Lung (tissue), 12 donors: ENCODE measurements around the gene FES. TPM values are rescaled to one million over a fixed set of nuclear protein-coding genes. Genes with fewer than 3 reads are reported as not detected.

Experiments used
- ATAC-seq: fragments of 200-7000 bp; cut with Tn5 transposase; one replicate; pipeline ENCODE4 v1.9.1; 2020; ENCODE audit warnings: moderate number of reproducible peaks; ENCODE audit not compliant: insufficient read depth, low FRiP score
- DNase-seq, 3 donors: peaks; one replicate each; pipeline ENCODE4 v3.0.0-alpha.2; 2013 to 2017
- H3K27ac ChIP-seq, 2 donors: one replicate each; pipeline ENCODE4 v1.5.1; 2013; ENCODE audit warnings: mild to moderate bottlenecking in 2 of 2, moderate library complexity in 2 of 2, control low read depth in 1 of 2, inconsistent platforms in 1 of 2, low read depth in 1 of 2, low read length in 1 of 2
- H3K27me3 ChIP-seq, 3 donors: one replicate each; pipeline ENCODE4 v1.5.1; 2013; ENCODE audit warnings: low read length in 2 of 3; ENCODE audit not compliant: control insufficient read depth in 3 of 3, insufficient read depth in 3 of 3
- H3K36me3 ChIP-seq, 4 donors: one replicate each; pipeline ENCODE4 v1.5.1; 2013; ENCODE audit warnings: low read length in 4 of 4, mild to moderate bottlenecking in 1 of 4, moderate library complexity in 1 of 4; ENCODE audit not compliant: control insufficient read depth in 4 of 4, insufficient read depth in 4 of 4
- H3K4me1 ChIP-seq, 5 donors: one replicate each; pipeline ENCODE4 v1.5.1; 2013; ENCODE audit warnings: low read length in 5 of 5, mild to moderate bottlenecking in 2 of 5, moderate library complexity in 1 of 5; ENCODE audit not compliant: control insufficient read depth in 5 of 5, insufficient read depth in 5 of 5
- H3K4me3 ChIP-seq: one replicate; pipeline ENCODE4 v1.5.1; 2013; ENCODE audit warnings: mild to moderate bottlenecking, control low read depth, moderate library complexity
- H3K9ac ChIP-seq, 2 donors: one replicate each; pipeline ENCODE4 v1.5.1; 2013; ENCODE audit warnings: low read length in 2 of 2, control low read depth in 1 of 2; ENCODE audit not compliant: insufficient read depth in 1 of 2
- H3K9me3 ChIP-seq, 4 donors: one replicate each; pipeline ENCODE4 v1.5.1; 2013; ENCODE audit warnings: low read length in 3 of 4, mild to moderate bottlenecking in 1 of 4, moderate library complexity in 1 of 4; ENCODE audit not compliant: control insufficient read depth in 4 of 4, insufficient read depth in 3 of 4
- CTCF ChIP-seq: IDR thresholded peaks from 2 replicates; pipeline ENCODE4 v1.5.1; 2012; ENCODE audit warnings: mild to moderate bottlenecking; ENCODE audit errors: control extremely low read depth, extremely low read depth
- WGBS, 2 donors: extraction: QIAGEN DNeasy Blood & Tissue Kit; methylation state at CpG; one replicate each; pipeline ENCODE4 v1.1.7; 2013; 5-methylcytosine and 5-hydroxymethylcytosine counted together
- polyA plus RNA-seq, 2 donors: library from polyadenylated mRNA; stranded (reverse); fragments of 200-250 nt; gene quantifications; one replicate each; pipeline ENCODE4 v1.2.1, GENCODE V29; 2013
- total RNA-seq, 2 donors: library from RNA; depleted of rRNA in 1 of 2; stranded (reverse); fragments of >200 nt in 1 of 2; gene quantifications; one replicate each; pipeline ENCODE4 v1.2.1, GENCODE V29; 2014 to 2021
- donor health status: control.
- donor health status: control.
- donor health status: Bipolar disorder and iron deficiency.
- donor health status: healthy.
- donor health status: DM: yes; HTN: yes; CAD: no.

Gene FES
- total and polyA plus RNA-seq, 4 donors, result 25.7 to 104 (median 55.5) TPM

- Histone ChIP-seq H3K4me1 (peaks cover 0 to 10% (median 3%) of the 10 kb centered on the region in 5 donors), H3K4me3 (no peak overlapping the region), H3K36me3 (peaks cover 4 to 17% (median 8%) of the 10 kb centered on the region in 4 donors), H3K9me3 (no peaks in the 10 kb centered on the region), H3K27ac (peak overlapping the region; percentile 10 to 94), H3K9ac (peak overlapping the region in 1 of 2 donors; percentile 81), H3K27me3 (no peaks in the 10 kb centered on the region)
- WGBS, 2 donors, result 52 to 53% methylated on average over 14 of the region's 14 CpGs
- no peak for DNase-seq
- ATAC-seq, result no peak
- TF ChIP-seq CTCF, result no peak
These were observed 17.1 kb downstream of the FES start for GRCh38 chr15:90901175-90902039.

DNA sequence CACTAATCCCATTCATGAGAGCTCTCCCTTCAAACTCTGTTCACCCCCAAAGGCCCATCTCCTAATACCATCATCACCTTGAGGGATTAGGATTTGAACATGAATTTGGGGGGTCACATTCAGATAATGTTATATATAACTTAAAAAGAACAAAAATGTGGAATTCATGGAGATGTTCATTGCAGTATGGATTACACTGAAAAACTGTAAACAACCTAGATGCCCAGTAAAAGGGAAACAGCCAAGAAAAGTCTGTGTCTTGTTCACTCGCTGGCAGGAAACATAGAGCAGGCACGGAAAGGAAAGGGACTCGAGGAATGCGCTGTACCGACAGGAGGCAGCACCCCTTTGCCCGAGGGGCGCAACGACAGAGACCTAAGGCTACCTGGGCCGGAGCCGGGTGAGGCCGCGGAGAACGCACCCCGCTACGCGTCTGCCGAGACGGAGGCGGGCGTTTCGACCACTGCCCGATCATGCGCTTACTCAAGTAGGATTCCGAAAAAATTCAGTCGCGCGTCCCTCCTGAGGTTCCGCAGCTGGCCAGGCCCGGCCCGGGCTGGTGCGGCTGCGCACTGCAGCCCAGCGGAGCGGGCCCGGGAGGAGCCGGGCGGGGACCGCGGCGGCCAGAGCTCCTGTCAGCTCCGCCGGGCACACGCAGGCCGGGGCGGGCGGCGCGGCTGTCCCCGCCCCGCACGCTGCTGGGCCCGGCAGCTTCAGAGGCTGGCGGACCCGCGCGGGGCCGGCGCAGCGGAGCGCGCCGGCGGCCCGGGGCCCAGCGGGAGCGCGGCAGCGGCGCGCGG is 17.9 kb downstream of the FES start:
- peak overlapping the region; percentile 80 for H3K4me3 ChIP-seq
- peaks cover 0 to 10% (median 3%) of the 10 kb centered on the region in 5 donors for H3K4me1 ChIP-seq
- H3K27ac ChIP-seq, result peak overlapping the region; percentile 92 to 94
- H3K36me3 ChIP-seq, result peaks cover 4 to 24% (median 14%) of the 10 kb centered on the region in 4 donors
- H3K27me3 ChIP-seq, result no peaks in the 10 kb centered on the region
- H3K9ac ChIP-seq, result peak overlapping the region; percentile 41 to 81
- WGBS, 2 donors, result 0 to 1% methylated on average over 59 to 71 of the region's 71 CpGs
- H3K9me3 ChIP-seq, result no peaks in the 10 kb centered on the region
- peak; percentile 59 for TF ChIP-seq CTCF
- DNase-seq (peak; percentile 88 to 92 (median 89)), ATAC-seq (peak; percentile 88)

DNA sequence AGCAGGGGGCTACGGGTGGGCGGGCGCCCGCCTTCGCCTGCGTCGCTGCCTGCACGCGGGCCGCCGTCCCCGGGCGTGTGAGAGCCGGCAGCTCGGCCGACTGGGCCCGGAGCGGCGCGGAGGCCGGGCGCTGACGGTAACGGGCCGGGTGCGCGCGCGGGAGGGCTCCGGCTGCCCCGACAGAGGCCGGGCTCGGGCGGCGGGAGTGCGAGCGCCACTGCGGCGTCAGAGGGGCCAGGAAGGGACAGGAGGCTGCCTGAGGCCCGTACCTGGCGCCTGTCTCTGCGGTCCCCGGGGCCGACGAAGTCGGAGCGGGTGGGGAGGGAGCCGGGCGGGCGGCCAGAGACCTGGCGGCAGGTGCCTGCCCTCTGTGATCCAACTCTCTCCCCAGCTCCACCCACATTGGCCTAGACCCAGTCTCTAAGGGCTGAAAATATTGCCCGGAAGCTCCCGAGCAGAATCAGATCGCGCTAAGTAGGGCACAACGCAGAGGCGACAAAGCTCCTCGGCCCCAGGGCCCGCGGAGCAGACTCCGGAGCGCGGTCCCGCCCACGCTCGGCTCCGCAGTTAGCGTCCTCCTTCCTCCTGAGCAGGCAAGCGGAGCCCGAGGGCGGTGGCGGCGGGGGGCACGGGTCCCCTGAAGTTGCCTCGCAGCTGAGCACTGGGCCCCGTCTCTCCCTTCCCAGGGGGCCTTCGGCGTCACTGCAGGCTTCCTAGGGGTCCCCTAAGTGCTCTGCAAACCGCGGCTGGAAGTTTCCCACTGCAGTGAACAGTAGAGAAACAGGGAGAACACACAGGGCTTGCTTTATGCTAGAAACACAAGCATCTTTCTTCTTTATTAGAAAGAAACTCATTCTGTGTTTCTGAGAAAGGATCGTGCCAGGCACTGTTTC is 18.8 kb downstream of the FES start, which contains the start of gene MAN2A2:
Gene MAN2A2, plus strand, starts transcription at position 463 of the 893 bp plus-strand sequence. CDS start 906 bp downstream, outside the sequence.
- peak within 1 kb of the TSS; percentile 41 to 81 for H3K9ac ChIP-seq
- H3K9me3 ChIP-seq, result no peaks in the 10 kb centered on the region
- peak within 1 kb of the TSS; percentile 94 to 95 for H3K27ac ChIP-seq
- H3K27me3 ChIP-seq, result no peaks in the 10 kb centered on the region
- H3K4me1 ChIP-seq, result peaks cover 0 to 10% (median 3%) of the 10 kb centered on the region in 5 donors
- peak; percentile 56 for ATAC-seq
- no peak for TF ChIP-seq CTCF
- peak; percentile 61 to 66 (median 63) for DNase-seq
- peaks cover 4 to 29% (median 20%) of the 10 kb centered on the region in 4 donors for H3K36me3 ChIP-seq
- WGBS, 2 donors, result 0 to 1% methylated on average over 69 to 81 of the region's 81 CpGs
- peak within 1 kb of the TSS; percentile 80 for H3K4me3 ChIP-seq
